HG03558 (cell line): Measurements from ENCODE around the gene TAS2R10.

Experiments used
- ATAC-seq: cut with Tn5 transposase; IDR thresholded peaks from one replicate; pipeline ENCODE4 v1.9.1; 2021; ENCODE audit warnings: moderate number of reproducible peaks; ENCODE audit not compliant: unreplicated experiment; ENCODE audit errors: extremely low read depth

The TAS2R10 gene

DNA sequence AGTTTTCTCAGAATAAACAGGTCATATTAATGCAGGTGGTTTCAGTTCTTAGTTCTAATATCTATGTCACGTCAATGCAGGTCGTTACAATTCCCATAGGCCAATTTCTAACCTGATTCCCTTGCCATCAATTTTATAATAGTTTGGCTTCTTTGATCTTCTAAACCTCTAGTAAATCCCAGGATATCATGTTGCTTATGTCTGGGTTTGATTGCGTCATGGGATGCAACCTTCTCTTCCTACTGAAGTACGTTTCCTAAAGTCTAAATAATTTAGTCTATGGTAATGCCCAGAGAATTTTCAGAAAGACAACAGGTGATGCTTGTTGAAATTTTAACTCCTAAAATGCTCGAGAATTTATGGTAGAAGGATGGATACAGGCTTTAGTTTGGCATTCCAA lies 42.9 kb downstream of the TAS2R10 start:
- ATAC-seq: no peak

DNA sequence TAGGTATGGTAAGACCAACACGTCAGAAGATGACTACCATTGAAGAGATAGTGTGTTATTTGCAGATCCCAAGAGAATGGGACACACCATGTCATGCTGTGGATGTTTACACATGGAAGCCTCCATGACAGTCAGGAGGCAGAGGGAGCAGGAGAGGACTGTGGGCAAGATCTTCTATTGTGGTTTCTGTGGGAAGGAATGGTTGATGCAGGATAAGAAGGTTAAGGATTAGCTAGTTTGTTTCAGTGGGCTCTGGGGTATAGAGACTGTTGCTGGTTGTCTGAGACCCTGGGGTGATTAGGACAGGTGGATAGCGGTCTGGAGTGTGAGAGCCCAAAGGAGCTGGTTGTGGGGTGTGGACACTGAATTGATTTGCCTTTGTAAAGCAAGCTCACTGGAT lies 47.1 kb downstream of the TAS2R10 start:
- ATAC-seq: no peak
